Activated T-cell treated with anti-CD3 and anti-CD28 coated beads, Interleukin-2, amount 50 U/mL, for 1 hour (primary cell): ENCODE data around the gene ARID1B.

Experiments used
- DNase-seq: peaks from one replicate; pipeline ENCODE4 v3.0.0-alpha.2; 2020

The ARID1B gene

DNA sequence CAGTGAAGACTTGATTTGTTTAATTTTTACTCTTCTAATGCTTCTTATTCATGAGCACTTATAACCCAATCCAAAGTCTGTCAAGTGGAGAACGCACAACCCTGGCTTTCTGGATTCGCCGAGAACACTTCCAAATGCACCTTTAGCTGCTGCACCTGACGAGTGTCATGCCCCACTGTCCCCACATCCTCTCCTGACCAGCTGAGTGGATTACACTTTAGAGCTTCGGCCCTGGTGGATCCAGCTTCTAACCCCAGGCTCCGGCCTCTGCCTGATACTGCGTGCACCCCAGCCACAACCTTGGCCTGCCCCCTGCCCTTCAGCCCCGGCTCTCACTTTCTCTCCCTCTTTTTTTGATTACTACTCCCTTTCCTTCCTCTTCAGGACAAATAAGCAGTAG is 287.3 kb downstream of the ARID1B start:
- DNase-seq: no peak

DNA sequence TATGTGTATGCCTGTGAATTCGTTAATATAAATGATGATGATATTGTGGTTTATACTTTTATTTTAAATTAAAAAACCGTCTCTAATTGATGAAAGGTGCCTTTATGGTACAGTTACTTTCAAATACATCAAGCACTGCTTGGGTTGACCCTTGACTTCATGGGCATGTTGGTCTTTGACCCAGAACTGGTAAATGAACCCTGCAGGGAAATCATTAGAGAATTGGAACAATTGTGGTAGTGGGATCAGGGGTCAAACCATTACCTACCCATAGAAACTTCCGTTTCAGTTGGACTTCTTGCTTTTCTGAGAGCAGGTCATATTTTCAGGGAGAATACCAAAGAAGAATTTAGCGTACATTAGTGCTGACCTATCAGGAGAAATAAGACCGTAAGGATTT is 288.2 kb downstream of the ARID1B start:
- no peak for DNase-seq

DNA sequence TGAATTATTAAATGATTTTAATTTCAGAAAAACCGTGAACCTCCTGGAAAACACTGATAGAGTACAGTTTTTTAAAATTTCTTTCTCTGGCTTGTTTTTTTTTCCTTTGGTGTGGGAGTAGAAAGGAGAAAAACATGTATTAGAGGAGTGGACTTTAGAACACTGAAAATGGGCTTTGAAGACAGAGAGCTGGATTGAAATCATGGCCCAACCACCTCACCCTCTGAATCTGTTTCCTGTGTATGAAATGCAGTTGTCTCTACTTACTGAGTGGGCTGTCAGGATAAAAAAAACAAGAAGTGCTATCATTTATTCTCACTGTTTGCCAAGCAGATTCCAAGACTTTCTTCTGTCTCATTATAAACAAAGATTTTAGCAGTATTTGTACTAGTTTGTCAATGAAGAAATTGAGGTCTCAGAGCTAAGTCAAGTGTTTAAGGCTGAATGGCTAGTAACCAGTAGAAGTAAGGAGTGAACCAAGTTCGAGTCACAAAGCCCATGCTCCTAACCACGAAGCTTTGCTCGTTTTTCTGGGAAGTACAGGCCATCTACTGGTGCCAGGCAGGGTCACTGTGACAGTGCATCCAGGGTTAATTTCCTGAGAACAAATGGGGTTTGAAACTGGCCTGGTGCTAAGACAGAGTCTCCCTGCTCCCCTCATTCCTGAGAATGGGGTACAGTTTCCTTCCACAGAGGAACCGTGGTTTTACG is 289.8 kb downstream of the ARID1B start:
- DNase-seq: no peak

DNA sequence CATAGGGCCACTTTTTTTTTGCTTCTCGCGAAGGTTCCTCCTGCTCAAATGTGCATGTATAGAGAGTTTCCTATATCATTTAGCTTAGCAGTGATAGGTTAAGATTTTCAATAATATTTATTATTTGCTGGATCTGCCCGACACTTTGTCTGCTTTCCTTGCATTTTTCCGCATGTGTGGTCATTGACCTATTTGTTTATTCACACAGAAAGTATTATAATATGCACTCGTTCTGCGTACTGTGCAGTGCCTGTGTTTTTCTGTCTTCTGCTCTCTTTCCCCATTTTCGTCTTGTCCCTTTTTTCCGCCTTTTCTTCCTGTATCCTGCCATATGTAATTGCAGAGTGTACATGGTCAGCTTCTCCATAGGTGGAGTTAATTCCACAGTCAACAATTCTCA is 290.3 kb downstream of the ARID1B start:
- DNase-seq: no peak

DNA sequence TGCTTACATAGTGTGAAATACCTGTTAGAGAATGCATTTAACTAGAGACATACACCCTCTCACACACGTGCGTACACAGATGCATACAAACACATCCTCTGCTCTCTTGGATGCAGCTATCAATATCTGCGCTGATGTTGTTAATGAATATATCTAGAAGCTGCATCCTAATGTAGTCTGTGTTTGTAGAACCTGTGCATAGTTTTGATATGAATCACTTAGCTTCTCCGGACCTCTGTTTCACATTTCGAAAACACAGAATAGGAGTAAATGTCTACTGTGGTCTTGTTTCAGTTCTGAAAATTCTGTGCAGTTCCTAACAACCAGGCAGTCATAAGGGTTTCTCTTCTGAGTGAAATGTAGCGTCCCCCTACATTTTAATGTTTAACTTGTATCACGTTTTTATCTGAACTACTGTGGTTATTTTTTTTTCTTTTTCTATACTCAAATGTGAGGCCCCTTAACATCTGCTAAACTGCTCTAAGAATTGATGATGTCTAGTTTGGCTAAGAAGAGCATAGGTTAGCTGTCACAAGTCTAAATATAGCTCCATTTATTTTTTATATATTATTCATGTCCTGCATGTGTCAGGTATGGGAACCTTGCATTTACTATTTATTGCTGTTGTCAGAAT is 291.6 kb downstream of the ARID1B start:
- no peak for DNase-seq

DNA sequence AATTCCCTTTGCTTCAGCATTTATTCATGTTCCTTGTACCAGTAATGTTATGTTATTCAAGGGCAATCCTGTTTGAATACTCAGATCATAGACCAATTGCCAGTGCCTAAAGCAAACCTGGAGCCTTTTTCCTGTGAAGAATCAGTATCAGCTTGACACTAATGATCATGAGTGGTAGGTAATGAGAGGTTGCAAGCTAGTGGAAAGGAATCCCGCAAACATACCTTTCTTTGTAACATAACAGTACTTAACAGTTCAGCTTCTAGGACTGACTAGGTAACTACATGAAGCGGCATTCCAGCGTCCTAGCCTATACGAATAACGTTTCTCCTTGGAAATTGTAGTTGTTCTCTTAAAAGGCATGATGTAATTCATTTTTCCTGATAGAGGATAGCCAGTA is 292.4 kb downstream of the ARID1B start:
- DNase-seq: no peak

DNA sequence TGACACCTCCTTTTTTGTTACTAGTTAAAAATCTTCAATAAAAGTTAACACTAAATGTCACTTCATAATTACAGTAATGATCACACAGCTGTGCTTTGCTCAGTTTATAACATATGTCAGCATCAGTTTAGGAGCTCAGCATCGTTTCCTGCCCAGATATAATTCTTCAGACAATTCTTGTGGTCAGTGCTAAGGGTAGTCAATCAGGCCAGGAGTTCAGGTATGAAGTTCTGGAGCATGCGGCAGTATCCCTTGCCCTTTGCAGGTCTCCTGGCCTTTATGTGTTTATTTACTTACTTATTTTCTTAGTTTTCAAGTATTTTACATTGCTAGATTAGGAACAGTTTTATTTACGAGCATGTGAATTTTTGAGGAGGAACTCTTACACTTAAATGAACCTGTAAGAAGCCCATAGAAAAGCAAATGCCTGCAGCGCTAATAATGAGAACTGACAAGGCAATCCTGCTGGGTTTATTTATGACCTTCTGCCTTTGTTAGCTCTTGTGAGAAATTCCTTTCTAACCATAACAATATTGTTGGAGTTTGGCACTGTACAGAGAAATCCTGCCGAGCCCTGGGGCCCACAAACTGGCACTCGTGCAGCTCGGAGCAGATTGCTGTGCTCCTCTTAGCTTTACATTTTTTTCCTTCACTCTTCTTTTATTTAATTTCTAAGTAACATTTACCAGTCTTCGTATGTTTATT is 293.4 kb downstream of the ARID1B start:
- no peak for DNase-seq

DNA sequence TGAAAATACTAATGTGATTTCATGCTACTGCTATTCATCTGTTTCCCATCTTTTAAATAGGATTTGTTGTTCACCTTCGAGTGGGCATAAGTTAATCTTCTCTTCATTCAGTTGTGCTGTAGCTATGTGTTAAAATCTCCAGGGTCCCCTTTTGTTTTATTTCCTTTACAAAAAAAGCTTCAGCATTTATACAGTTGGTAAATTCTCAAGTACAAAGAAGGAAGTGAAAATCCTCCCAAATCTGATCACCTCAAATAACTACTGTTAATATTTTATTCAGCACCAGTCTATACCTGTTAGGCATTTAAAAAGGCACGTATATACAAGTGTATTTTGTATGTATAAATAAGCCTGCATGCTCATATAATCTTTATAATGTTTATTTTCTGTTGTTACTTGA is 294.9 kb downstream of the ARID1B start:
- no peak for DNase-seq

DNA sequence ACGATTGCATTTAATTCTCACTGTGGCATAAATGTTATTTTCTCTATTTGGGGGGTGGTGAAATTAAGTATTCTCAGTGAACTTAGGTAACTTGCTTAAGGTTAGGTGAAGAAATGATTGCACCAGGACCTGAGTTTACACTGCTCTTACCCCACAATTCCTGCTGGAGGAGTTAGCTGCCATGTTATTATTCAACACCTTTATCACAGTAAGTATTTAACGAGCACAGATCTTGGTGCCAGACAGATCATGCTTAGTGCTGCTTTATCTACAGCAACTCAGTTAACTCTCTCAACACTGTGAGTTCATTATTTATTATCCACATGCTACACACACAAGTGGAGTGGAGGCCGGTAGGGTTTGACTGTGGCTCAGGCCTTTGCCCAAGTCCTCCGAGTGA is 296.4 kb downstream of the ARID1B start:
- DNase-seq: no peak

DNA sequence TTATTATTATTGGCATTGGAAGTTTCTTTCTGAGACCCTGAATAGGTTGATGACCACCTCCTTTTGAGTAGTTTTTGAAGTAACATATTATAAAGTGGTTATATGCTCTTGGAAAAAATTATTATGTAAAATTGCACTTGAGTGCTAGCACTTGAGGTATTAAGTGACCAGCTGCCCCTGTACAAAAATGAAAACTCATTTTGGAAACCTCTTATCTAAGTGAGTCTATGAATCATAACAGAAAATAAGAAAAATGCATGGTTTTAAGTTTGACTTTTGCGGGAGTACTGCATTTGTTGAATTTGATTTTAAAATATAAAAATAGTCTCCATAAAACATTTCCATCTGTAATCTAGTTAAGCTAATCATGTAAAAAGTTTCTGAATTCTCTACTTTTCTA is 297.8 kb downstream of the ARID1B start:
- DNase-seq: no peak

DNA sequence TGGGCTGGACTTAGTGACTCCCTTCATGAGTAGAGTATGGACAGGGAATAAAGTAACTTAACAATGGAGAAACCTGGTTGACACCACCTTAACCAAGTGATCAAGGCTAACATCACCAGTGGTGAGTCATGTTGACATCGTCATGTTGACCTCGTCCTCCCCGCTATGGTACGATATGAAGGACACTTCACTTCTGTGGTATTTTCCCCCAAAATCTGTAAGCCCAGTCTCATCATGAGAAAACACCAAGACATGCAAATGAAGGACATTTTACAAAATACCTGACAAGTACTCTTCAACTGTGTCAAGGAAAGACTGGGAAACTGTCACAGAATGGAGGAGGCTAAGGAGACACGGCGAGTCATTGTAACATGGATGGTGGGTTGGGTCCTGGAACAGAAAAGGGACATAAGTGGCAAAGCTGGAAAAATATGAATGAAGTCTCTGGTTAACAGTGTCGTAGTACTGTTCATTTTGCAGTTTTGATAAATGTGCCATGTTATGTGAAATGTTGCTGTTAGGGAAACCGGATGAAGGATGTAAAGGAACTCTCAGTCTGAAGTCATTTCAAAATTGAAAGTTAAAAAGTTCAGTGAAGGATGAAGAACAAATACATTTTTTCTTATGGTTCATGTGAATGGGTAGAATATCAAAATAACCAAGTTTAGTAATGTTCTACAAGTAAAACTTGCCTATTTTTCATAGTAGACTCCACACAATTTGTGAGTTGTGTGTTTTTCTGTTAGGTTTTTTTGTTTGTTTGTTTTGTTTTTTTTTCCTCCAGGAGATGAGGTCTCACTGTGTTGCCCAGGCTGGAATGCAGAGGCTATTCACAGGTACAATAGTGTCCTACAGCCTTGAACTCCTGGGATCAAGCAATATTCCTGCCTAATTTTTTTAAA is 298.6 kb downstream of the ARID1B start:
- DNase-seq: no peak

DNA sequence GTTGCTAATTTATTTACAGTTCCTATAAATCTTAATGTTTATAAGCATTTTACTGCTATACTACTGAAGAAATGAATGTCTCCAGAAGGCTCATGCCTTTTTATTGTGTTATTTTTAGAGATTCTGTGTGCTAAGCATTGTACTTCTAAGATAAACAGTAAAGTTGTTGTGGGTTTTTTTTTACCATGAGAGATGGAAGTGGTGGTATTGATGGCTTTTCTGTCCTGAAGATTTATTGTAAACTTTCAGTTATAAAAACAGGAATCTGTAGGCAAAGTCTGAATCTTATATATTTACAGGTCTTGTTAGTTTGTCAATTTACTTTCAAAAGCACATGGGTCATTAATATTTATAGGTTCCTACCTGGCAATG is 299.3 kb downstream of the ARID1B start:
- DNase-seq: no peak

DNA sequence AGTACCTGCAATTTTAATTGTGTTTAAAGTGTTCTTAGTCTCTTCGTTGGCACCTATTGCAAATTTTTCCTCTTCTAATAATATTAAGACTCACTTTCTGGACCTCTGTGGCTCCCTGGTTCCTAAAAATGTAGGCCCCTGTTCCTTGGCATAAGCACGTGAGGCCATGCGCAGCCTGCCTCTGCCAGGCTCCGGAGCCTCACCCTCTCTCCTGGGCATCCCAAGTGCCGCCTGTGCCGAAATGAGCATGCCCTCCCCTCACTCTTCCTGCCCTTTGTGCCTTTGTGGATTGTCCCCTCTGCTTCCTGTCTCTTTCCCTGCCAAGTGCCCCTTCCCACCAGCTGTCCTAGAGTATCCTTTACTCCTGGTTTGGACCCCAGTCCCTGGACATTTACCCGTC is 300.1 kb downstream of the ARID1B start:
- DNase-seq: no peak

DNA sequence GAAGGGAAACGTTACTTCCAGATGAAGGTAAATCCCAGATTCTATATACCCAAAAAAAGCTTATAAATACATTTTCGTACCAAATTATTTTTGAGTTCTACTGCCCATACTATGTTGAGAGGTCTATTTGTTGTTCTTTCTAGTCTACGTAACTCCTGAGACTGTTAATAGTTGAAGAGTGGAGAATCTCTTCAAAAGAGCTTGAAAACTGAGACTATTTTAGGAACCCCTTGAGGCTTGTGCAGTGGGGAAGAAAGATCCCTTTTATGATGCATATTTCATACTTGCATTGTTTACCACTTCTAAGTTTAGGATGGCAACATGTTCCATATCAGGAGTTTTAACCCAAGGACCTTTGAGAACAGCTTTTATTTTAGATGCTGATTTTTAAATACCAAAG is 301.1 kb downstream of the ARID1B start:
- no peak for DNase-seq

DNA sequence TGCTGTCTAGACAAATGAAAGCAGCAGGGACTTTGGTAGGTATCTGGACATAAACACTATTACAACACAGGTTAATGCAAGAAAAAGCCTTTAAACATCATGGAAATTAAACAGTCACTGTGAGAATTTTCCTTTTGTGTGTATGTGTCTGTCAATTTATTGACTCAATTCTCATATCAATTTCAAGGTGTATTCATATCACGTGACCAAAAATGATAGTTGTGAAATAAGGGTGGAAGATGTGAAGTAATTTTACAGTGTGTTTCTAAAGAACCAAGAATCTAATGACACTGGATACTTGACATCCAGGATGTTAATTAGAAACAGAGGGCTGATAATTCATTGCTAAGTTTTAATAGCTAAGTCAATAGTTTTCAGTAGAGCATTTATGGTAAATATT is 302.1 kb downstream of the ARID1B start:
- no peak for DNase-seq

DNA sequence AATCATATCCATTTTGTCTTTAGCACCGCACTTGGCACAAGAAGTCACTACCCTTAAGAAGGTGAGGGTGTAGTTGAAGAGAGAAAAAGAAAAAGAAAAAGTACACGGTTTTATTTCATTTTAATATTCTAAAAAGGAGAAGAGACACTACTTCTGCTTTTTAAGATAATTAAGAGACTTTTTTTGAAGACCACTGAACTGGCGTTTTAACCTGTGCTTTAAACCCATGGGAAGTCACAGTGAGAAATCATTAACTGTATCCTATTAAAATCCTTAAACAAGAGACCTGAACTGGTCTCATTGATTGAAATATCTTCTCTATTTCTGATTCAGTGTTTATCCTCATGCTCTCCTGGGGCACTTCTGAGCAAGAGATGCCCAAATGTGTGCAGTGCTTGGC is 302.6 kb downstream of the ARID1B start:
- no peak for DNase-seq

DNA sequence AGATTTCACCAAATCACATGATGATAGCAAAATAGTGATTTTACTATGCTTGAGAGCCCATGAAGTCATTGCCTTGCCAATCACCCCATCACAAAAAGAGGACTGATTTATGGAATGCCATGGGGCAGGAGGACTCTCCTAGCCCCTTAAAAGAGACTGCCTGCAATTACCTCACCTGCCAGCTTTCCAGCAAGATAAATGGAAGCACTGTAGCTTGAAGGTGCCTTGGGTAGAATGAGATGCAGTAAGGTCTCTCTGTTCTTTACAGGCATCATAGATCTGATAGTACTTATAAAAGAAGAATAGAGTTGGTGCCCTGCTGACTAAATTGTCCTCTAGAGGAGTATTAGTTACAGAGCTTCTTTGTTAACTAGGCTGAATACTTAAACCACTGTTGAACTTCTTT is 303.8 kb downstream of the ARID1B start:
- no peak for DNase-seq

DNA sequence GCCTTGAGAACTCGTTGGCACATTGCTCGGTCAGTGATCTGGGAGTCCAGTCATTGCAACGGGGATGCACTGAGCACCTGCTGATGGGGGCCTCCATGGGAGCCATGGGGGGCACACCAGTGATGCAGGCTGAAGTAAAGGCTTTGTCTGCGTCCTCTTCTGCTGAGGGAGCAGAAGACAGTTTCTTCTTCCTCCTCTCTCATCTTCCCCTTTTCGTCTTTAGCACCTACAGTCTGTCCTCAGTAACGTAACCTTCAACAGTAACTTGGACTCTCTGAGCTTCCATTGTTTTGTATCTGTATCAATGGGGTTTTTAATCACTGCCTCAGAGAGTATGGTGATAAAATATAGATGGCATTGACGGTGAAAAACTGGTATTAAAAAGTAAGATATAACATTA is 306.2 kb downstream of the ARID1B start:
- DNase-seq: no peak

DNA sequence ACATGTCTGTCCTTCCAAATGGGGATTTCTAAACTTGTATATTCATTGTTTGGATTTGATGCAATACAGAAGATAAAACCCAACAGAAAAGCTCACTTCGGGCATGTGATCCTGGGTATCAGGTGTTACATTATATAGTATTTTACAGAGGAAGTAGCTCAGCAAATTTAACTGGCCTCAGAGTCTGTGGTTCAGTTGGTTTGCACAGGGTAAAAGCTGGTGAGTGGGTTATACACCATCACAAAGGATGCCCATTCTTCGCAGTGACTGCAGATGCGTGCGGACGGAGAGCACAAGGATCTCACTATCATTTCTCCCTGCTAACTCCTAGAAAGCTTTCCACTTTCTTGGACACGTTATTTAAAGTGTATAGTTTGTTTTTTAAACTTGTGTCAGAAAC is 309.5 kb downstream of the ARID1B start:
- DNase-seq: no peak

DNA sequence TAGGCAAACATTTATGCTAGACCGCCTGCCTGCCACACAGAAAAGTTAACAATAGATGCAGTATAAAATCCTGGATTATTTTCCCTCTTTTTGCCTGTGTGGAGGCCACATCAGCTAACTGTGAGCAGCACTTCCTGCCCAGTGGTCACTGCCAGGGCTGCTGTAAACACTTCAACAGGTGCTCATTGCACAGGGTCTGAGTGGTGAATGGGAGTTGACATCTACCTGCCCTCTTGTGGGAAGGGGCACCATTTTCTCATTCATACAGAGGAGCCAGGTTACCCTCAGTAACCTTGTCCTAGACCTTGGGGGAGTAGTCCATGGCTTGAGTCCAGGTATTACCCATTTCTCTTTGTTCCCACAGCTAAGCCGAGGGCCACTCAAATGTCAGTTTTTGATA is 310.8 kb downstream of the ARID1B start:
- DNase-seq: no peak

DNA sequence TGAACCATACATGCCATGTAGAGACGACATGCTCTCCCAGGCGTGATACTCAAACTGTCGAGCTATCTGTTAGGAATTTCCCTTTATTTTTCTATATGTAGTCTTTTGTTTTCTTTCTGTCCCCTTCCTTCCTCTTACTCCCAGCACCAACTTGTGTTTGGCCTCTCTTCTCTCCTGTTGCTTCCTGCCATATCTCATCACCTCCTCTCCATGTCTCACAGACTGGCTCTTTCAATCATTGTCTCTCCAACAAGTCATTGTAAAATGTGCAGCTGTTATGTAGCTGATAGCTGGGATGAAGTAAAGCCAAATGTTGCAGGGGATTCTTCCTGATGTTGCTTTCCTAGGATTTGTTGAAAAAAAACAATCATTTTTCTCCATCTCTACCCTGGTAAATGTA is 311.7 kb downstream of the ARID1B start:
- no peak for DNase-seq

DNA sequence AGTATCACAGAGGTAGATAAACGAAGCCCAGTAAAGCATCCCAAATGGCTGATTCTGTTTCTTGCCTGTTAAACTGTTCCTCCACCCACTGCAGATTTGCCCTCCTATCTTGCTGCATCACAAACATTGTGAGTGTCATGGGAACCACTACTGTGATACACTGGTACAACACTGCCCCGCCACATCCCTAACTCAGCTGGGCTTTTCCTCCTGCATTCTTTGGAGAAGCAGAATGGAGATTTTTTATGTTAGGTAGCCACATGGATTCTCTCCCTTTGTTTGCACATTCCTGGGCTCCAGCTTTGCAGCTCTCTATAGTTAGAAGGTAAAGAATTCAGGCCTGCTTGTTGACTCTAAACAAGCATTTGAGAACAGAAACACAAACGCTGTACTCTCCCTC is 312.1 kb downstream of the ARID1B start:
- no peak for DNase-seq

DNA sequence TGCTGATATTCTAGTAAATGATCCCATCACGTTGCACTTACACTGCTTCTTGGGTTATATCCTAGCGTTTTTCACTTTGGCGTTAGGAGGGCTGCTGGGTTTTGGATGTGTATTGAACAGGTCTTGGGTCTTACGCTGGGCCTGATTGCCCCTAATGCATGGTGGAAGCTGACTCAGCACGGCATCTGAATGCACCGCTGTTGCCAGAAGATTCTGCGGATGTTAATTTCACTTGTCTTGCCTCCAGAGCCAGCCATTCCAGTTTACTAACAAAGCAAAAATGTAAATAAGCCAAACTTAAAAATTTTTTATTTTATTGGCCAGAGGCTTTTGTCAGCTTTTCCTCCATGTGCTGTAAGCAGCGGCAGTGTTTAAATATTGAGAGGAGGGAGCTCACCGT is 312.7 kb downstream of the ARID1B start:
- DNase-seq: no peak

DNA sequence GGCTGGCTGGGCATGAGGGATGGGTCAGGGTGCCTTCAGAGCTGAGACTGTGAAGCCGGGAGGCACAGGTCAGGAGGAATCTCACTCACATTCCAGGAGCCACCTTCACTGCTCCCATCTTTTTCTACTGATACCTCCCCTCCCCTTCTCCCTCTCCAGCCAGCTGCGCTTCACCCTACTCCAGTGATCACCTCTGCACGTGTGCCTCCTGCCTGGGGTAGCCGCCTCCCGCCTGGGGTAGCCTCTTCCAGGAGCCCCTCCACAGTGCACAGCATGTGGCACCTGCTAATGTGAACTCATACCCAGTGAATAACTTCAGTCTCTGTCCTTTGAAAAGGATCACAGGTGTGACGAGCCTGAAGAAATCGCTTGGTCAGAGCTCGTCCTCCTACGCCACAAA is 313.6 kb downstream of the ARID1B start:
- DNase-seq: no peak
